Erythroblast (primary cell): ENCODE measurements around the gene PCDHA1.

Experiments used
- GATA1 ChIP-seq: IDR thresholded peaks from 2 replicates; pipeline ENCODE4 v1.6.1; 2011; ENCODE audit warnings: low read depth, mild to moderate bottlenecking, control low read depth, low read length, moderate library complexity
- POLR2A ChIP-seq: IDR thresholded peaks from 2 replicates; pipeline ENCODE4 v1.6.1; 2011; ENCODE audit warnings: mild to moderate bottlenecking, low read length

- no peak for TF ChIP-seq POLR2A
- no peak for TF ChIP-seq GATA1
Measured at GRCh38 chr5:141041427-141041785, 255.5 kb downstream of the PCDHA1 start.
